Measurements from ENCODE around the gene LMNTD2.
A peak's percentile ranks its signal among the peaks of the same experiment; 100 is the strongest.

The LMNTD2 gene

DNA sequence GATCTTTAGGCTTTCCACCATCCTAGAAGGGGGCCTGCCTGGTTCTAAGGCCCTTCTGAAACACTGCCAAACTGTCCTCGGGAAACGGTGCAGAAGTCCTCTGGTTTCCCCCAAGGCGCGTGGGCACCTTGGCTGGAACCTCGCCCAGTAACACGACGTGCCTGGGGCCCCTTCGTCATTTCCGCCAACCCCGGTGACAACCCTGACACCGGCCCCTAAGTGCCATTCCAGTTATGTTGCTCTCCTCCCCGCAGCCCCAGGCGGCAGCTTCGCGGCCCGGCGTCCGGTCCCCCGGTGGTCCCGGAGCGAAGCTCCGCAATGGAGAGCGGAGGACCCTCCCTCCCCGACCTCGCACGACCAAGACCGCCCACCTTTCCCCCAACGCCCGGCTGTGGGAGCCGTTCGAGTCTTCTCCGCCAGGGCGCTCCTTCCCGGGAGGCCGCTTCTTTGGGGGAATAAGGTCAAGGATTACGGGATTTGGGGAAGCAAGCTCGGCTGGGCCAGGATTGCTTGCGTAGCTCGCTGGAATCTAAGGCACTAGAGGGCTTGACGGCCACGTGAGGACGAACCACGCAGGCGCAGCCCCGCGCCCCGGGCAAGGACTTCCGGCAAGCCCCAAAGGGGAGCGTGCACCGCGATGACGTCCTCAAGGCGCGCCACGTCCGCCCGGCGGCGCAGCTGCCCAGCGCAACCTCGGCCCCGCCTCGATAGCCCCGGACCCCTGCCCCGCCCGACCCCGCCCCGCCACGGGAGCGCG, 54.1 kb downstream of the LMNTD2 start:
- H2AFZ ChIP-seq, result peak overlapping the region; percentile 68
- H3K4me1 ChIP-seq, result no peaks in the 10 kb centered on the region
- peaks cover 12% of the 10 kb centered on the region for H3K79me2 ChIP-seq
- peak overlapping the region; percentile 95 for H3K4me3 ChIP-seq (ENCODE audit: low read depth, low read length)
- H3K27ac ChIP-seq, result peak overlapping the region; percentile 91
- TF ChIP-seq, protein P1, sequence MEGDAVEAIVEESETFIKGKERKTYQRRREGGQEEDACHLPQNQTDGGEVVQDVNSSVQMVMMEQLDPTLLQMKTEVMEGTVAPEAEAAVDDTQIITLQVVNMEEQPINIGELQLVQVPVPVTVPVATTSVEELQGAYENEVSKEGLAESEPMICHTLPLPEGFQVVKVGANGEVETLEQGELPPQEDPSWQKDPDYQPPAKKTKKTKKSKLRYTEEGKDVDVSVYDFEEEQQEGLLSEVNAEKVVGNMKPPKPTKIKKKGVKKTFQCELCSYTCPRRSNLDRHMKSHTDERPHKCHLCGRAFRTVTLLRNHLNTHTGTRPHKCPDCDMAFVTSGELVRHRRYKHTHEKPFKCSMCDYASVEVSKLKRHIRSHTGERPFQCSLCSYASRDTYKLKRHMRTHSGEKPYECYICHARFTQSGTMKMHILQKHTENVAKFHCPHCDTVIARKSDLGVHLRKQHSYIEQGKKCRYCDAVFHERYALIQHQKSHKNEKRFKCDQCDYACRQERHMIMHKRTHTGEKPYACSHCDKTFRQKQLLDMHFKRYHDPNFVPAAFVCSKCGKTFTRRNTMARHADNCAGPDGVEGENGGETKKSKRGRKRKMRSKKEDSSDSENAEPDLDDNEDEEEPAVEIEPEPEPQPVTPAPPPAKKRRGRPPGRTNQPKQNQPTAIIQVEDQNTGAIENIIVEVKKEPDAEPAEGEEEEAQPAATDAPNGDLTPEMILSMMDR (IDR thresholded peaks at IDR 0.05), result no peak
- peak overlapping the region; percentile 98 for H3K4me2 ChIP-seq (ENCODE audit: low read length)
- peak overlapping the region; percentile 75 for H3K9ac ChIP-seq
- no peaks in the 10 kb centered on the region for H3K9me3 ChIP-seq (ENCODE audit: control insufficient read depth, low read length)
- H3K36me3 ChIP-seq (ENCODE audit: control insufficient read depth, insufficient read depth, low read length), result no peaks in the 10 kb centered on the region
- no peaks in the 10 kb centered on the region for H3K27me3 ChIP-seq (ENCODE audit: control insufficient read depth, insufficient read depth, low read length)

DNA sequence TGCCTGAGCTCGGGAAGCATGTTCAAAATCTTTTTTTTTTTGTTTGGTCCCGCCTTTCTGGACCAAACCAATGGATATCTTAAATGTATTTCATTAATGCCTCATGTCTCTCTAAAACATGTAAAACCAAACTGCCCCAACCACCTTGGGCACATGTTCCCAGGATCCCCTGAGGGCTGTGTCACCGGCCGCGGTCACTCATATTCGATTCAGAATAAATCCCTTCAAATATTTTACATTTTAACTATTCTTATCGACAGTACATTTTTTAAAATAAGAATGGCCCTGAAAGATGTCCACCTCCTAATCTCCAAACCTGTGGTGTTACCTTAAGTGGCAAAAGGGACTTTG, 55.6 kb downstream of the LMNTD2 start:
- Histone ChIP-seq H3K36me3 (ENCODE audit: control insufficient read depth, insufficient read depth, low read length) (no peaks in the 10 kb centered on the region), H3K4me3 (ENCODE audit: low read depth, low read length) (peak overlapping the region; percentile 9)

More for the DNA sequence above, 55.6 kb downstream of the LMNTD2 start:
- H3K4me1 ChIP-seq, result no peaks in the 10 kb centered on the region
- H3K79me2 ChIP-seq, result peaks cover 12% of the 10 kb centered on the region
- no peak overlapping the region for H3K9ac ChIP-seq
- H3K9me3 ChIP-seq (ENCODE audit: control insufficient read depth, low read length), result no peaks in the 10 kb centered on the region
- H2AFZ ChIP-seq, result no peak overlapping the region
- no peak overlapping the region for H3K27ac ChIP-seq
- TF ChIP-seq, protein P1 (IDR thresholded peaks at IDR 0.05), result no peak
- H3K27me3 ChIP-seq (ENCODE audit: control insufficient read depth, insufficient read depth, low read length), result no peaks in the 10 kb centered on the region
- no peak overlapping the region for H3K4me2 ChIP-seq (ENCODE audit: low read length)
